Measurements from ENCODE around the gene EN2.

The EN2 gene

DNA sequence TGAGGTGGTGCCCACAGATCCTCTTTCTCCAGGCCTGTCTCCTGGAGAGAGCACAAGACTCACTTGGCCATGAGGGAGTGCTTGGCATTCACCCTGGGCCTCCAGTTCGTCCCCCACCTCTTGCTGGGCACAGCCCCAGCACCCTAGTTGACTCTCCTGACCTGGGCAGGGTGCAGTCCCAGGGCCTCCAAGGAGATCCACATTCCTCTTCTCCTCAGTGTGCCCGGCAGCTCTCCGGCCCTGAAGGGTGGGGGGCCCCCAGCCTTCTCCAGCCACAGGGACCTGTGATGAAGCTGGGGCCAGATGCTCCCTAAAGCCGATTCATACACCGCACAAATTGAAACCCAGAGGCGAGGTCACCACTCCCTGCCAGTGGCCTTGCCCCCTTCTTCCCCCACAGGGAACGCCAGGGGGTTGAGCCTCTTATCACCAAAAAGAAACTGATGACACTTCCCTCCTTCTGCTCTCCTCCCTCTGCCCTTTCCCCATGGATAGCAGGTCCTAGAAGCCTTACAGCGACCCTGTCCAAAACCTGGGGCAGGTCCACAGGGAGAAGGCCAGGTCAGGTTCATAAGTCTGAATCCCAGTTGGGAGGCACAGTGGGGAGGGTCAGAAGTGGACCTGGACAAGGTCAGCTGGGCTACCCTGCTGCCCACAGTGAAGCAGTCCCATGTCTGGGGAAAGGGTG, 3.1 kb downstream of the EN2 start:
- TF ChIP-seq, protein P1, sequence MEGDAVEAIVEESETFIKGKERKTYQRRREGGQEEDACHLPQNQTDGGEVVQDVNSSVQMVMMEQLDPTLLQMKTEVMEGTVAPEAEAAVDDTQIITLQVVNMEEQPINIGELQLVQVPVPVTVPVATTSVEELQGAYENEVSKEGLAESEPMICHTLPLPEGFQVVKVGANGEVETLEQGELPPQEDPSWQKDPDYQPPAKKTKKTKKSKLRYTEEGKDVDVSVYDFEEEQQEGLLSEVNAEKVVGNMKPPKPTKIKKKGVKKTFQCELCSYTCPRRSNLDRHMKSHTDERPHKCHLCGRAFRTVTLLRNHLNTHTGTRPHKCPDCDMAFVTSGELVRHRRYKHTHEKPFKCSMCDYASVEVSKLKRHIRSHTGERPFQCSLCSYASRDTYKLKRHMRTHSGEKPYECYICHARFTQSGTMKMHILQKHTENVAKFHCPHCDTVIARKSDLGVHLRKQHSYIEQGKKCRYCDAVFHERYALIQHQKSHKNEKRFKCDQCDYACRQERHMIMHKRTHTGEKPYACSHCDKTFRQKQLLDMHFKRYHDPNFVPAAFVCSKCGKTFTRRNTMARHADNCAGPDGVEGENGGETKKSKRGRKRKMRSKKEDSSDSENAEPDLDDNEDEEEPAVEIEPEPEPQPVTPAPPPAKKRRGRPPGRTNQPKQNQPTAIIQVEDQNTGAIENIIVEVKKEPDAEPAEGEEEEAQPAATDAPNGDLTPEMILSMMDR (IDR thresholded peaks at IDR 0.05; ENCODE audit: control insufficient read depth, extremely low read depth, insufficient read depth): no peak
- H3K4me3 ChIP-seq (ENCODE audit: low read depth, low read length): no peak overlapping the region
- no peak for DNase-seq (ENCODE audit: low read depth)

DNA sequence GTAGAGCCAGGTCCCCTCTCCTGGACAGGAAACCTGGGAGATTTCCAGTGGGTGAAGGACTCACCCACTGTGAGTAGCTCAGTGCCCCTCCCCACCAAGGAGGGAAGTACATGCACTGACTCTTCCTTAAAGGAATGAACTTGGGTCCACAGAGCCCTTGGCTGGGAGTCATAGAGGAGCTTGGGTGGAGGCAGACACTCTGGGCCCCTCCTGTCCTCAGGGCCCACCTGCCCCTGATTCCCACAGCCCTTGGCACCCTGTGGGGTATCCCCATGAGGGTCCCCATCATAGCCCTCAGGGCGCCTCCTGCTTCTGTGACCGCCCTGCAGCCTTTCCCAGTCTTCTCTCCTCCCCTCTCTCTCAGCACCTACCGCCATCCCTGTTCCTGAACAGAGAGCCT, 3.7 kb downstream of the EN2 start:
- no peak overlapping the region for H3K4me3 ChIP-seq (ENCODE audit: low read depth, low read length)
- TF ChIP-seq, protein P1 (IDR thresholded peaks at IDR 0.05; ENCODE audit: control insufficient read depth, extremely low read depth, insufficient read depth): no peak
- no peak for DNase-seq (ENCODE audit: low read depth)

GRCh38 chr7:155462163-155462735, 4.3 kb downstream of the EN2 start:
- TF ChIP-seq, protein P1 (IDR thresholded peaks at IDR 0.05; ENCODE audit: control insufficient read depth, extremely low read depth, insufficient read depth): no peak
- DNase-seq (ENCODE audit: low read depth): no peak
- no peak overlapping the region for H3K4me3 ChIP-seq (ENCODE audit: low read depth, low read length)

DNA sequence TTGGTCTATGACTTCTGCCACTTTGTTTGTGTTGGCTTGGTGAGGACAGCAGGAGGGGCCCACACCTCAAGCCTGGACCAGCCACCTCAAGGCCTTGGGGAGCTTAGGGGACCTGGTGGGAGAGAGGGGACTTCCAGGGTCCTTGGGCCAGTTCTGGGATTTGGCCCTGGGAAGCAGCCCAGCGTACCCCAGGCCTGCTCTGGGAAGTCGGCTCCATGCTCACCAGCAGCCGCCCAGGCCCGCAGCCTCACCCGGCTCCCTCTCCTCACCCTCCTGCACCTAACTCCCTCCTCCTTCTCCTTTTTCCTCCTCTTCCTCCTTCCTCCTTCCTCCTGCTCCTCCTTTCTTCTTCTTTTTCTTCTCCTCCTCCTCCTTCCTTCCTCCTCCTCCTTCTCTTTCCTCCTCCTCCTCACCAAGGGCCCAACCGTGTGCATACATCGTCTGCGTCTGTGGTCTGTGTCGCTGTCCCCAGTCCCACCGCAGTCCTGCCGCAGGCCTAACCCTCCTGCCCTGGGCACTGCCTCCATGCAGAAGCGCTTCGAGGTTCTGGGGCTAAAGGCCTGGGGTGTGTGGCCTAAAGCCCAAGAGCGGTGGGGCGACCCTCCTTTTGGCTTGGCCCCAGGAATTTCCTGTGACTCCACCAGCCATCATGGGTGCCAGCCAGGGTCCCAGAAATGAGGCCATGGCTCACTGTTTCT, 5.3 kb downstream of the EN2 start:
- TF ChIP-seq, protein P1 (IDR thresholded peaks at IDR 0.05; ENCODE audit: control insufficient read depth, extremely low read depth, insufficient read depth): no peak
- no peak overlapping the region for H3K4me3 ChIP-seq (ENCODE audit: low read depth, low read length)
- DNase-seq (ENCODE audit: low read depth): no peak

DNA sequence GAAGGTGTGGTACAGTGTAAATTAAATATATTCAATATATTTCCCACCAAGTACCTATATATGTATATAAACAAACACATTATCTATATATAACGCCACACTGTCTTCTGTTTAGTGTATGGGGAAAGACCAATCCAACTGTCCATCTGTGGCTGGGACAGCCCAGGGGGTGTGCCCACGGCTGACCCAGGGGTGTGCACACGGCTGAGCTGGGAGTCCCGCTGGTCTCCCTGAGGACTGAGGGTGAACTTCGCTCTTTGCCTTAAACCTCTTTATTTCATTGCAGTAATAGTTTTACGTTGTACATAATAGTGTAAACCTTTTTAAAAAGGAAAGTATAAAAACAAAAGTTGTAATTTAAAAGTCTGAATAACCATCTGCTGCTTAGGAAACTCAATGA, 6.3 kb downstream of the EN2 start:
- H3K4me3 ChIP-seq (ENCODE audit: low read depth, low read length): no peak overlapping the region
- TF ChIP-seq, protein P1 (IDR thresholded peaks at IDR 0.05; ENCODE audit: control insufficient read depth, extremely low read depth, insufficient read depth): no peak
- DNase-seq (ENCODE audit: low read depth): no peak

GRCh38 chr7:155464948-155465739, 7.2 kb downstream of the EN2 start:
- no peak for DNase-seq (ENCODE audit: low read depth)
- TF ChIP-seq, protein P1 (IDR thresholded peaks at IDR 0.05; ENCODE audit: control insufficient read depth, extremely low read depth, insufficient read depth): no peak
- no peak overlapping the region for H3K4me3 ChIP-seq (ENCODE audit: low read depth, low read length)
